ENCODE measurements around the gene TUT1. TPM values are rescaled to one million over a fixed set of nuclear protein-coding genes. Genes with fewer than 3 reads are reported as not detected.
A peak's percentile ranks its signal among the peaks of the same experiment; 100 is the strongest.
"Not testable (repeated sequence)": the region's sequence is repeated elsewhere in the genome, so short reads cannot be mapped to it uniquely, and the experiment has no call there.

TUT1 gene
- total RNA-seq, 4 donors from 2014 or later = 8.3 to 18.8 (median 14.2) TPM

- peaks cover 2 to 75% (median 25%) of the 10 kb centered on the region in 3 donors for H3K36me3 ChIP-seq
- H3K4me1 ChIP-seq = peaks cover 0 to 64% (median 24%) of the 10 kb centered on the region in 4 donors
- no peaks in the 10 kb centered on the region for H3K27me3 ChIP-seq
- peak within 1 kb of the TSS; percentile 87 to 91 (median 88) for H3K27ac ChIP-seq
- no peaks in the 10 kb centered on the region for H3K9me3 ChIP-seq
- peak within 1 kb of the TSS; percentile 59 to 92 (median 88) for H3K4me3 ChIP-seq
- 1% methylated on average over 40 to 45 of the region's 46 CpGs for WGBS, 2 donors
- TF ChIP-seq EP300 (IDR thresholded peaks at IDR 0.05) (peak; percentile 90 to 93), POLR2A (IDR thresholded peaks at IDR 0.05) (peak; percentile 75 to 93)
- TF ChIP-seq, protein P1, sequence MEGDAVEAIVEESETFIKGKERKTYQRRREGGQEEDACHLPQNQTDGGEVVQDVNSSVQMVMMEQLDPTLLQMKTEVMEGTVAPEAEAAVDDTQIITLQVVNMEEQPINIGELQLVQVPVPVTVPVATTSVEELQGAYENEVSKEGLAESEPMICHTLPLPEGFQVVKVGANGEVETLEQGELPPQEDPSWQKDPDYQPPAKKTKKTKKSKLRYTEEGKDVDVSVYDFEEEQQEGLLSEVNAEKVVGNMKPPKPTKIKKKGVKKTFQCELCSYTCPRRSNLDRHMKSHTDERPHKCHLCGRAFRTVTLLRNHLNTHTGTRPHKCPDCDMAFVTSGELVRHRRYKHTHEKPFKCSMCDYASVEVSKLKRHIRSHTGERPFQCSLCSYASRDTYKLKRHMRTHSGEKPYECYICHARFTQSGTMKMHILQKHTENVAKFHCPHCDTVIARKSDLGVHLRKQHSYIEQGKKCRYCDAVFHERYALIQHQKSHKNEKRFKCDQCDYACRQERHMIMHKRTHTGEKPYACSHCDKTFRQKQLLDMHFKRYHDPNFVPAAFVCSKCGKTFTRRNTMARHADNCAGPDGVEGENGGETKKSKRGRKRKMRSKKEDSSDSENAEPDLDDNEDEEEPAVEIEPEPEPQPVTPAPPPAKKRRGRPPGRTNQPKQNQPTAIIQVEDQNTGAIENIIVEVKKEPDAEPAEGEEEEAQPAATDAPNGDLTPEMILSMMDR (IDR thresholded peaks at IDR 0.05) = peak in 1 of 5 experiments; percentile 16
- peak; percentile 96 to 98 for DNase-seq (ENCODE audit: low spot score in 2 of 2)
Measured at GRCh38 chr11:62573592-62574362, 17.5 kb downstream of the TUT1 start, which contains the start of gene EEF1G. Gene EEF1G (minus strand): TSS chr11:62573891. CDS start chr11:62573842, 49 bp downstream.

DNA sequence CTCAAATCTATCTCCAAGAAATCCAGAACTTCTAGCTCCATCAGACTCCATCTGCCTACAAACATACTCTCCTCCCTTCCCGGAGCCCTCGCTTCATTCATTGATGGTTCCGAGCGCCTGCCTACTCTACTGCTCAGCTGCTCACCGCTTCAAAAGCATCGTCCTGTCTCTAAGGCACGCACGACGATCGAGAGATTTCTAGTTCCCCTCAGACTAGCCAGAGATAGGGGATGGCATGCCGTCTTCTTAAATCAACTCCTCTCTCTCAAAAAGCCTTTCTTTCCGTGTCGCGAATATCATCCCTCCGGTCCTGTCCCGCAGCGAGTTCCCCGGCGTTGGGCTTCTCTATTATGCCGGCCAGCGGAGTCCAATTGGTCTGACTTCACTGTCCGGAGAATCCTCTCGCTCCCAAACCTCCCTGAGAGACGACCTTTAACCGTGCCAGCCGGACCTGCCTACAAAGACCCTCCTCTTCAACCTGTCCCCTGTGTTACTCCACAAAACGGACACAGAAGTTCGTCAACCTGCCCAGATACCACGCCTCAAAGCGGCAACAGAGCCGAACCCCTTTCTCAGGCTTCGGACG is 18.2 kb downstream of the TUT1 start:
- TF ChIP-seq, protein P1 (IDR thresholded peaks at IDR 0.05) = no peak
- TF ChIP-seq EP300 (IDR thresholded peaks at IDR 0.05) = no peak
- TF ChIP-seq POLR2A (IDR thresholded peaks at IDR 0.05) = no peak
- H3K36me3 ChIP-seq = peaks cover 2 to 75% (median 25%) of the 10 kb centered on the region in 3 donors
- peaks cover 0 to 64% (median 24%) of the 10 kb centered on the region in 4 donors for H3K4me1 ChIP-seq
- 1% methylated on average over 33 of the region's 33 CpGs for WGBS, 2 donors
- peak overlapping the region; percentile 59 to 92 (median 88) for H3K4me3 ChIP-seq
- H3K27me3 ChIP-seq = no peaks in the 10 kb centered on the region
- no peak for DNase-seq (ENCODE audit: low spot score in 2 of 2)
- peak overlapping the region; percentile 69 to 89 (median 77) for H3K27ac ChIP-seq
- H3K9me3 ChIP-seq = no peaks in the 10 kb centered on the region

DNA sequence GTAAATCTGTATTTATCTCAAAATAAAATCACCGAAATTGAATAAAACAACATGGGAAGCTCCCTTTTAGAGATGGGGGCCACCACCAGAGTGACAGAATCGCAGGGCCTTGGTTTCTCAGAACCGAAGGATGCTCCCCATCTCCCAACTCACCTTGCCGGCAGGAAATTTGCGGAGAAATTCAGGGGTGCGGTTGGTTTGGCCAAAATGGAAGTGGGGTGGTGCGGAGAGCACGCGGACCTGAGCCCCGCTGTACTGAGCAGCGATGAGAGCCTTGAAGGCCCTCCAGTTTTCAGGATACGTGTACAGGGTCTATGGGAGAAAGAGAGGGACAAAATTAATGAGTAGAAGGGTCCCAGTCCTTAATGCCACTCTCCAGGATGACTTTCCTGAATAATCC is 18.9 kb downstream of the TUT1 start:
- TF ChIP-seq, protein P1 (IDR thresholded peaks at IDR 0.05) = no peak
- TF ChIP-seq POLR2A (IDR thresholded peaks at IDR 0.05) = no peak
- no peak for TF ChIP-seq EP300 (IDR thresholded peaks at IDR 0.05)
- H3K4me3 ChIP-seq = peak overlapping the region; percentile 59 to 92 (median 88)
- no peaks in the 10 kb centered on the region for H3K27me3 ChIP-seq
- 78 to 80% methylated on average over 12 of the region's 12 CpGs for WGBS, 2 donors
- H3K9me3 ChIP-seq = no peaks in the 10 kb centered on the region
- peaks cover 0 to 64% (median 24%) of the 10 kb centered on the region in 4 donors for H3K4me1 ChIP-seq
- peaks cover 0 to 75% (median 25%) of the 10 kb centered on the region in 3 donors for H3K36me3 ChIP-seq
- DNase-seq (ENCODE audit: low spot score in 2 of 2) = no peak
- peak overlapping the region; percentile 69 to 89 (median 77) for H3K27ac ChIP-seq

DNA sequence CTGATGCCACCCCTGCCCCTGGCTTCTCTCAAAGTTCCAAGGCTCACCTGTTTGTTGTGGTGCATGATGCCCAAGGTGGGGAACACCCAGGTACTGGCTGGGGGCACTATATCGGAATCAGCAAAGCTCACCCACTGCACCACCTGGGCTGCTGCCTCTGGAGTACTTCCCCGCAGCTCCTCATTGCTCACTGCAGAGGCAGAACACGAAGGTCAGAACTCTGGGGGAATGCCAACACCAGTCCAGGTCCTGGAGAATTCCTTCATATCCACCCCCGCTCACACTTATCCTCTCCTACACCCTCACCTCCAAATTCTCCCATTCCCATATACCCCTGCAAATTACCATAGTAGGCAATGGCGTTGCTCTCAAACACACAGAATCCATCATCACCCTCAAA is 19.8 kb downstream of the TUT1 start:
- H3K27me3 ChIP-seq; DNase-seq (ENCODE audit: low spot score in 2 of 2); H3K4me3 ChIP-seq; H3K9me3 ChIP-seq: not testable (repeated sequence)
- 92 to 96% methylated on average over 5 of the region's 5 CpGs for WGBS, 2 donors
- peaks cover 0 to 55% (median 24%) of the 10 kb centered on the region in 4 donors for H3K4me1 ChIP-seq
- peak overlapping the region in 2 of 4 donors; percentile 17 to 89 for H3K27ac ChIP-seq
- peaks cover 0 to 75% (median 29%) of the 10 kb centered on the region in 3 donors for H3K36me3 ChIP-seq

DNA sequence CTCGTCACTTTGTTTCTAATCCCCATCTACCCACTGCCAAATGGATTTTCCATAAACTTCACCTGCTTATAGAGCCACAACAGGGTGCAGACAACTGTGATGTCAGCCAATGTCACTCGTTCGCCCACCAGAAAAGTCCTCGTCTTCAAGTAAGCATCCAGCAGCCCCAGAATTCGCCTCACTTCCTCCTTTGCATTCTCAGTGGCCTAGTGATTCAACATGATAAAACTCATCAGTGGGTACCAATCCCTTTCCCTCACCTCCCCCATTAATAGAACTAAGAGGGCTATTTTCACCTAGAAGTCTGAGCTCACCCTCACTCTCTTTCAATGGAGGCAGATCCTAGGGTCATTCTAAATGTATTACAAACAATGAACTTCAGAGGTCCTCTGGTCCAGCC is 20.4 kb downstream of the TUT1 start:
- not testable (repeated sequence) for H3K4me3 ChIP-seq; H3K9me3 ChIP-seq; H3K27me3 ChIP-seq; DNase-seq (ENCODE audit: low spot score in 2 of 2)
- Histone ChIP-seq H3K27ac (peak overlapping the region in 1 of 4 donors; percentile 89), H3K36me3 (peaks cover 0 to 75% (median 34%) of the 10 kb centered on the region in 3 donors), H3K4me1 (peaks cover 0 to 54% (median 24%) of the 10 kb centered on the region in 4 donors)
- 89 to 92% methylated on average over 5 of the region's 5 CpGs for WGBS, 2 donors

GRCh38 chr11:62569611-62570010 is 21.7 kb downstream of the TUT1 start:
- peaks cover 0 to 80% (median 39%) of the 10 kb centered on the region in 3 donors for H3K36me3 ChIP-seq

More at GRCh38 chr11:62569611-62570010, 21.7 kb downstream of the TUT1 start:
- peaks cover 0 to 44% (median 12%) of the 10 kb centered on the region in 4 donors for H3K4me1 ChIP-seq
- H3K27ac ChIP-seq = no peak overlapping the region
- WGBS, 2 donors = 71 to 77% methylated on average over 1 of the region's 1 CpG
- DNase-seq (ENCODE audit: low spot score in 2 of 2) = no peak
- TF ChIP-seq, protein P1 (IDR thresholded peaks at IDR 0.05) = no peak
- TF ChIP-seq EP300 (IDR thresholded peaks at IDR 0.05) = no peak
- no peak for TF ChIP-seq POLR2A (IDR thresholded peaks at IDR 0.05)
- no peaks in the 10 kb centered on the region for H3K27me3 ChIP-seq
- no peak overlapping the region for H3K4me3 ChIP-seq
- H3K9me3 ChIP-seq = no peaks in the 10 kb centered on the region
